PFSK-1 (cell line): Measurements from ENCODE around the gene COL7A1.

Experiments used
- FOXP2 ChIP-seq: optimal IDR thresholded peaks from 2 replicates; pipeline ENCODE3; 2011; ENCODE audit warnings: borderline replicate concordance, control low read depth, inconsistent platforms; ENCODE audit not compliant: insufficient read depth; ENCODE audit errors: extremely low read length, extremely low read depth
- POLR2AphosphoS5 ChIP-seq: IDR thresholded peaks from 2 replicates; pipeline ENCODE4 v1.6.1; 2012; ENCODE audit warnings: low read depth, mild to moderate bottlenecking, control low read depth, low read length, moderate library complexity
- SIN3A ChIP-seq: IDR thresholded peaks from 2 replicates; pipeline ENCODE4 v1.6.1; 2012; ENCODE audit warnings: mild to moderate bottlenecking, low read length, moderate library complexity, borderline replicate concordance; ENCODE audit not compliant: insufficient read depth
- TAF1 ChIP-seq: IDR thresholded peaks from 2 replicates; pipeline ENCODE4 v1.6.1; 2012; ENCODE audit warnings: low read length, control low read depth, borderline replicate concordance; ENCODE audit not compliant: insufficient read depth
- TF ChIP-seq, protein P1 (sequence below), 2 experiments: IDR thresholded peaks; 2 replicates each; pipeline versions ENCODE4 v1.6.1 to v1.8.0; 2011 to 2012; ENCODE audit warnings: low read depth in 2 of 2, low read length in 2 of 2, control low read depth in 1 of 2, inconsistent platforms in 1 of 2, mild to moderate bottlenecking in 1 of 2, moderate library complexity in 1 of 2; ENCODE audit not compliant: insufficient read depth in 1 of 2

The COL7A1 gene

GRCh38 chr3:48593337-48593736, 1.8 kb downstream of the COL7A1 start:
- TF ChIP-seq FOXP2 (no peak), POLR2AphosphoS5 (no peak), SIN3A (no peak), TAF1 (no peak)
- TF ChIP-seq, protein P1, sequence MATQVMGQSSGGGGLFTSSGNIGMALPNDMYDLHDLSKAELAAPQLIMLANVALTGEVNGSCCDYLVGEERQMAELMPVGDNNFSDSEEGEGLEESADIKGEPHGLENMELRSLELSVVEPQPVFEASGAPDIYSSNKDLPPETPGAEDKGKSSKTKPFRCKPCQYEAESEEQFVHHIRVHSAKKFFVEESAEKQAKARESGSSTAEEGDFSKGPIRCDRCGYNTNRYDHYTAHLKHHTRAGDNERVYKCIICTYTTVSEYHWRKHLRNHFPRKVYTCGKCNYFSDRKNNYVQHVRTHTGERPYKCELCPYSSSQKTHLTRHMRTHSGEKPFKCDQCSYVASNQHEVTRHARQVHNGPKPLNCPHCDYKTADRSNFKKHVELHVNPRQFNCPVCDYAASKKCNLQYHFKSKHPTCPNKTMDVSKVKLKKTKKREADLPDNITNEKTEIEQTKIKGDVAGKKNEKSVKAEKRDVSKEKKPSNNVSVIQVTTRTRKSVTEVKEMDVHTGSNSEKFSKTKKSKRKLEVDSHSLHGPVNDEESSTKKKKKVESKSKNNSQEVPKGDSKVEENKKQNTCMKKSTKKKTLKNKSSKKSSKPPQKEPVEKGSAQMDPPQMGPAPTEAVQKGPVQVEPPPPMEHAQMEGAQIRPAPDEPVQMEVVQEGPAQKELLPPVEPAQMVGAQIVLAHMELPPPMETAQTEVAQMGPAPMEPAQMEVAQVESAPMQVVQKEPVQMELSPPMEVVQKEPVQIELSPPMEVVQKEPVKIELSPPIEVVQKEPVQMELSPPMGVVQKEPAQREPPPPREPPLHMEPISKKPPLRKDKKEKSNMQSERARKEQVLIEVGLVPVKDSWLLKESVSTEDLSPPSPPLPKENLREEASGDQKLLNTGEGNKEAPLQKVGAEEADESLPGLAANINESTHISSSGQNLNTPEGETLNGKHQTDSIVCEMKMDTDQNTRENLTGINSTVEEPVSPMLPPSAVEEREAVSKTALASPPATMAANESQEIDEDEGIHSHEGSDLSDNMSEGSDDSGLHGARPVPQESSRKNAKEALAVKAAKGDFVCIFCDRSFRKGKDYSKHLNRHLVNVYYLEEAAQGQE (IDR thresholded peaks at IDR 0.05; ENCODE audit: insufficient read depth in 1 of 2, low read depth in 2 of 2, low read length in 2 of 2): no peak

DNA sequence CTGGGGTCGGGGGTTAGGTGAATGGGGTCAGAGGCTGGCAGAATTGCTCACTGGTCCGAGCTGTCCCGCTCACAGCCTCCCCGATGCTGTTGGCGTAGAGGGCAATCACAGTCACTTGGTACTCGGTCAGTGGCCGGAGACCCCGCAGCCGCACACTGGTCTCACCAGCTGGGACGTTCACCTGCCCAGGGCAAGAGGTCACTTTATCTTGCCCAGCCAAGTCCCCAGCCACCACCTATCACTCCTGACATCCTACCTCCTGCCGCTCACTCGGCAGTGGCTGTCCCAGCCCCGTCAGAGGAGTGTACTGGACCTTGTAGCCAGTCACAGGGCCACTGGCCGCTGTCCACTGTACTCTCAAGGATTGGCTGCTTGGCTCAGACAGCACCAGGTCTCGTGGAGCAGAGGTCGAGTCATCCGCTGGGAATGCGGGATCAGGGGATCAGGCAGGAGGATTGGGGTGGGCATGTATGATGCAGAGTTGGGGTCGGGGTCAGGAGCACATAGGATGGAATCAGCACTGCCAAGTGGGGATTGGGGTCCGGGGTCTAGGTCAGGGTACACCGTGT, 2.5 kb downstream of the COL7A1 start:
- TF ChIP-seq FOXP2 (no peak), SIN3A (no peak)
- TF ChIP-seq, protein P1 (IDR thresholded peaks at IDR 0.05; ENCODE audit: insufficient read depth in 1 of 2, low read depth in 2 of 2, low read length in 2 of 2): no peak

DNA sequence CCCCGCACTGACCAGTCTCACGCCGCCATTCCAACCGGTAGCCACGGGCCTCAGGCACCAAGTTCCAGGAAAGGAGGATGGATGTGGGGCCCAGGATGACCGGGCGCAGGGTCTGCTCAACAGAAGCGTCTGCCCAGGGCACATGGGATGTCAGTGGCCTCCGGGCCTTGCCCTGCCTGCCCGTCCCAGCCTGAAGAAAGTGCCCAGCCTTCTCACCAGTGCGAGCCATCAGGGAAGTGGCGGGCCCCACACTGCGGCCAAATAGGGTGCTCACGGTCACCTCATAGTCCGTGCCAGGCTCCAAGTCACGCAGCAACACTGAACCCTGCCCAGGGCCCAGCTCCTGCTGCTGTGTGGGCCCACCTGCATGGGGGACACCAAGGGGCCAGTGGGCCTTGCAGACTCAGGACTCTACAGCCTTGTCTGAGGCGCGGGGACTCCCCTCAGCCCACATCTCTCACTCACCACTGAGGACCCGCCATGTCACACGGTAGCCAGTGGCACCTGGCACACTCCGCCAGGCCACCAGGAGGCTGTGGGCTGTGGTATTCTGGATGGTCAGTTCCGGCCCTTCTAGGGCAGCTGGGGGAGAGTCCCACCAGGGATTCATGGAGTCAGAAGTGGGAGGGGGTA, 3.1 kb downstream of the COL7A1 start:
- no peak for TF ChIP-seq POLR2AphosphoS5
- no peak for TF ChIP-seq TAF1
- TF ChIP-seq SIN3A: no peak
- TF ChIP-seq, protein P1 (IDR thresholded peaks at IDR 0.05; ENCODE audit: insufficient read depth in 1 of 2, low read depth in 2 of 2, low read length in 2 of 2): no peak
- TF ChIP-seq FOXP2: no peak

- TF ChIP-seq SIN3A (no peak), TAF1 (no peak)
These were observed 3.7 kb downstream of the COL7A1 start for GRCh38 chr3:48591436-48591835.

DNA sequence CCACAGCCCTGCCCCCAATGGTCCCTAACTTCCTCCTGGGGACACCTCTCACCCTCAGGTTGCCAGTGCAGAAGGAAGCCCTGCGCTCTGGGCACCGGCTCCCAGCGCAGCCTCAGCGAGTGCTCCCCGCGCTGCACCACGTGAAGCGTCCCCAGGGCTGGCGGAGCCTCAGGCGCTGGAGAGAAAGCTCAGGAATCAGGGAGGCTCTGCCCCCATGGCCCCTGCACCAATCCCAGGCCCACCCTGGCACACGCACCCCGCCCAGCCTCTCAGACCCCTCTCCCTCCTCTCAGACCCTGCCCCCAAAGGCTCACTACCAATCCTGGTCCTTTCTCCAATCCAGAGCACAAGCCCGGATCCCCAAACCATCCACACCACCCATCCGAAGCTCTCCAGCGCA, 6.9 kb downstream of the COL7A1 start:
- TF ChIP-seq FOXP2 (no peak), SIN3A (no peak), POLR2AphosphoS5 (no peak), TAF1 (no peak)
- TF ChIP-seq, protein P1 (IDR thresholded peaks at IDR 0.05; ENCODE audit: insufficient read depth in 1 of 2, low read depth in 2 of 2, low read length in 2 of 2): no peak
